Liver (tissue), 3 donors: Measurements from ENCODE around the gene CTTN.

Experiments used
- CTCF ChIP-seq: fragments of 150-350 bp; IDR thresholded peaks from 2 replicates; pipeline ENCODE4 v1.5.1; 2017; ENCODE audit warnings: improper control_type of control experiment, low read depth, low read length; ENCODE audit not compliant: missing input control
- RAD21 ChIP-seq, 2 donors: IDR thresholded peaks; 2 replicates each; pipeline ENCODE4 v1.6.1; 2016; ENCODE audit warnings: antibody characterized with exemption in 2 of 2, mild to moderate bottlenecking in 2 of 2
- TAF1 ChIP-seq: conservative IDR thresholded peaks from 2 replicates; pipeline ENCODE4 v1.6.1; 2016; ENCODE audit warnings: antibody characterized with exemption, mild to moderate bottlenecking
- TF ChIP-seq, protein P1 (sequence below): IDR thresholded peaks from 2 replicates; pipeline ENCODE4 v1.6.1; 2016; ENCODE audit warnings: antibody characterized with exemption, mild to moderate bottlenecking
- donor health status: healthy.
- donor health status: healthy.

- TF ChIP-seq TAF1: no peak
- TF ChIP-seq CTCF: no peak
- TF ChIP-seq RAD21 (IDR thresholded peaks at IDR 0.05): no peak
- TF ChIP-seq, protein P1, sequence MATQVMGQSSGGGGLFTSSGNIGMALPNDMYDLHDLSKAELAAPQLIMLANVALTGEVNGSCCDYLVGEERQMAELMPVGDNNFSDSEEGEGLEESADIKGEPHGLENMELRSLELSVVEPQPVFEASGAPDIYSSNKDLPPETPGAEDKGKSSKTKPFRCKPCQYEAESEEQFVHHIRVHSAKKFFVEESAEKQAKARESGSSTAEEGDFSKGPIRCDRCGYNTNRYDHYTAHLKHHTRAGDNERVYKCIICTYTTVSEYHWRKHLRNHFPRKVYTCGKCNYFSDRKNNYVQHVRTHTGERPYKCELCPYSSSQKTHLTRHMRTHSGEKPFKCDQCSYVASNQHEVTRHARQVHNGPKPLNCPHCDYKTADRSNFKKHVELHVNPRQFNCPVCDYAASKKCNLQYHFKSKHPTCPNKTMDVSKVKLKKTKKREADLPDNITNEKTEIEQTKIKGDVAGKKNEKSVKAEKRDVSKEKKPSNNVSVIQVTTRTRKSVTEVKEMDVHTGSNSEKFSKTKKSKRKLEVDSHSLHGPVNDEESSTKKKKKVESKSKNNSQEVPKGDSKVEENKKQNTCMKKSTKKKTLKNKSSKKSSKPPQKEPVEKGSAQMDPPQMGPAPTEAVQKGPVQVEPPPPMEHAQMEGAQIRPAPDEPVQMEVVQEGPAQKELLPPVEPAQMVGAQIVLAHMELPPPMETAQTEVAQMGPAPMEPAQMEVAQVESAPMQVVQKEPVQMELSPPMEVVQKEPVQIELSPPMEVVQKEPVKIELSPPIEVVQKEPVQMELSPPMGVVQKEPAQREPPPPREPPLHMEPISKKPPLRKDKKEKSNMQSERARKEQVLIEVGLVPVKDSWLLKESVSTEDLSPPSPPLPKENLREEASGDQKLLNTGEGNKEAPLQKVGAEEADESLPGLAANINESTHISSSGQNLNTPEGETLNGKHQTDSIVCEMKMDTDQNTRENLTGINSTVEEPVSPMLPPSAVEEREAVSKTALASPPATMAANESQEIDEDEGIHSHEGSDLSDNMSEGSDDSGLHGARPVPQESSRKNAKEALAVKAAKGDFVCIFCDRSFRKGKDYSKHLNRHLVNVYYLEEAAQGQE: no peak
These were observed at the start of gene CTTN for GRCh38 chr11:70397983-70398833.
